ENCODE measurements around the gene BBOX1.
"Not testable (repeated sequence)": the region's sequence is repeated elsewhere in the genome, so short reads cannot be mapped to it uniquely, and the experiment has no call there.

Gene BBOX1

GRCh38 chr11:27083782-27084181, 43.2 kb downstream of the BBOX1 start:
- in situ Hi-C loops (cut with MboI; ENCODE audit: low sequenced_read_pairs): no loop called here

GRCh38 chr11:27084518-27084917, 43.9 kb downstream of the BBOX1 start:
- in situ Hi-C loops (cut with MboI; ENCODE audit: low sequenced_read_pairs): no loop called here

- in situ Hi-C loops (cut with MboI; ENCODE audit: low sequenced_read_pairs): no loop called here
Measured at GRCh38 chr11:27085111-27085510, 44.5 kb downstream of the BBOX1 start.

GRCh38 chr11:27085605-27086004, 45.0 kb downstream of the BBOX1 start:
- in situ Hi-C loops (cut with MboI; ENCODE audit: low sequenced_read_pairs): no loop called here

- in situ Hi-C loops (cut with MboI; ENCODE audit: low sequenced_read_pairs): no loop called here
Measured at GRCh38 chr11:27087432-27087831, 46.8 kb downstream of the BBOX1 start.

GRCh38 chr11:27088353-27088752, 47.7 kb downstream of the BBOX1 start:
- in situ Hi-C loops (cut with MboI; ENCODE audit: low sequenced_read_pairs): no loop called here

- in situ Hi-C loops (cut with MboI; ENCODE audit: low sequenced_read_pairs): no loop called here
Measured at GRCh38 chr11:27089746-27090145, 49.1 kb downstream of the BBOX1 start.

GRCh38 chr11:27090357-27090948, 49.8 kb downstream of the BBOX1 start:
- in situ Hi-C loops (cut with MboI; ENCODE audit: low sequenced_read_pairs): not testable (repeated sequence)

- in situ Hi-C loops (cut with MboI; ENCODE audit: low sequenced_read_pairs): no loop called here
Measured at GRCh38 chr11:27094120-27094519, 53.5 kb downstream of the BBOX1 start.

- in situ Hi-C loops (cut with MboI; ENCODE audit: low sequenced_read_pairs): no loop called here
Measured at GRCh38 chr11:27095059-27095458, 54.4 kb downstream of the BBOX1 start.

- in situ Hi-C loops (cut with MboI; ENCODE audit: low sequenced_read_pairs): no loop called here
Measured at GRCh38 chr11:27095887-27096286, 55.3 kb downstream of the BBOX1 start.

- in situ Hi-C loops (cut with MboI; ENCODE audit: low sequenced_read_pairs): no loop called here
Measured at GRCh38 chr11:27097551-27097950, 56.9 kb downstream of the BBOX1 start.

- in situ Hi-C loops (cut with MboI; ENCODE audit: low sequenced_read_pairs): no loop called here
Measured at GRCh38 chr11:27100534-27100933, 59.9 kb downstream of the BBOX1 start.

- in situ Hi-C loops (cut with MboI; ENCODE audit: low sequenced_read_pairs): no loop called here
Measured at GRCh38 chr11:27107548-27107947, 66.9 kb downstream of the BBOX1 start.

- in situ Hi-C loops (cut with MboI; ENCODE audit: low sequenced_read_pairs): no loop called here
Measured at GRCh38 chr11:27108809-27109208, 68.2 kb downstream of the BBOX1 start.

- in situ Hi-C loops (cut with MboI; ENCODE audit: low sequenced_read_pairs): no loop called here
Measured at GRCh38 chr11:27111896-27112295, 71.3 kb downstream of the BBOX1 start.

GRCh38 chr11:27112946-27113345, 72.3 kb downstream of the BBOX1 start:
- in situ Hi-C loops (cut with MboI; ENCODE audit: low sequenced_read_pairs): no loop called here

- in situ Hi-C loops (cut with MboI; ENCODE audit: low sequenced_read_pairs): no loop called here
Measured at GRCh38 chr11:27115051-27115650, 74.5 kb downstream of the BBOX1 start.

- in situ Hi-C loops (cut with MboI; ENCODE audit: low sequenced_read_pairs): no loop called here
Measured at GRCh38 chr11:27116684-27117083, 76.1 kb downstream of the BBOX1 start.

GRCh38 chr11:27118371-27118770, 77.8 kb downstream of the BBOX1 start:
- in situ Hi-C loops (cut with MboI; ENCODE audit: low sequenced_read_pairs): no loop called here

GRCh38 chr11:27118949-27119348, 78.3 kb downstream of the BBOX1 start:
- in situ Hi-C loops (cut with MboI; ENCODE audit: low sequenced_read_pairs): no loop called here

GRCh38 chr11:27119396-27119795, 78.8 kb downstream of the BBOX1 start:
- in situ Hi-C loops (cut with MboI; ENCODE audit: low sequenced_read_pairs): no loop called here

- in situ Hi-C loops (cut with MboI; ENCODE audit: low sequenced_read_pairs): no loop called here
Measured at GRCh38 chr11:27120211-27120610, 79.6 kb downstream of the BBOX1 start.
